Stimulated activated CD8-positive, alpha-beta memory T cell treated with anti-CD3 and anti-CD28 coated beads, Interleukin-15, amount 100 ng/mL, for 1 hour (primary cell): ENCODE measurements around the gene GRB10.
"Not testable (repeated sequence)": the region's sequence is repeated elsewhere in the genome, so short reads cannot be mapped to it uniquely, and the experiment has no call there.

ENCODE experiments used
- DNase-seq: peaks from one replicate; pipeline ENCODE4 v3.0.0-alpha.2; 2020; ENCODE audit warnings: low read depth

GRB10 gene

DNA sequence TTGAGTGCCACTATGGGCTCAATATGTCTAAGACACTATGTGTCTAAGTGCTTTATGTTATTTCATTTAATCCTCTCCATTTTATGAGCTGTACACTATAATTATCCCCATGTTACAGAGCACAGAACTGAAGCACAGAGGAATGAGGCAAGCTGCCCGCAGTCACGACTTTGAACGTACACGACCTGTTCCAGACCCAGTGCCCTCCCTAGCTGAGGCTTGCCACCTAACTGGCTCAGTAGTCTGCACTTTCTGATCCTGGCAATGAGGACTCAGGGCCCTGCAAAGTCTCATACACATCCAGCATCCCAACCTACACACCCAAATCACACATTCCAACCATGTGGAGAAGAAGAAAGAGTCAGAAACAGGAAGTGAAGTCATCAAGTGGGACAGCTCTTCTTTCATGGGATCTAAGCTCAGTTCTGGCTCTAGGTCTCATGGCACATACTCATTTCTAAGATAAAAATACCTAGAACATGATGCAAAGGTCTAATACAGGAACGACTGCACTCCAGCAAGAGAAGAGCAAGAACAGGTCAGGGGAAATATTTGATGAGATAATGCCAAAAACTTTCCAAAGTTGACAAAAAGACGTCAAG is 175.1 kb downstream of the GRB10 start:
- DNase-seq: no peak

DNA sequence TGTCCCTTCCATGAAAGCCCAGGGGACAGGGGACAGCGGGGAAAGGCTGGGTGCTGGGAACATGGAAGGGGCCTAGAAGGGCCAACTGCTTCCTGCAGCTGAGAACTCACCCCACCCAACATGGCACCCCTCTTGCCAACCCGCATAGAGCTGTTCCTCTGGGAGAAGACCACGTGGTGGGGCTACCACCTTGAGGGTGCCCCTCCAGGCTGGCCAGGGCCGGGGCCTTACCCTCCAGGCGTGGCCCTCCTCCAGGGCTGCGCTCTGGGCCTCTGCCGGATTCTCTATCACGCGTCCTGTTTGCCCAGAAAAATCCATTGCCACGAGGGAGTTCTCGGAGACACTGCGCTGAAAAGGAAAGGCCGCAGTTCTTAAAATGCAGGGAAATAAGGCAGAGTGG is 177.6 kb downstream of the GRB10 start:
- no peak for DNase-seq

- no peak for DNase-seq
Observed at GRCh38 chr7:50603287-50603686, 179.4 kb downstream of the GRB10 start.

- no peak for DNase-seq
Observed at GRCh38 chr7:50599385-50599784, 183.3 kb downstream of the GRB10 start.

DNA sequence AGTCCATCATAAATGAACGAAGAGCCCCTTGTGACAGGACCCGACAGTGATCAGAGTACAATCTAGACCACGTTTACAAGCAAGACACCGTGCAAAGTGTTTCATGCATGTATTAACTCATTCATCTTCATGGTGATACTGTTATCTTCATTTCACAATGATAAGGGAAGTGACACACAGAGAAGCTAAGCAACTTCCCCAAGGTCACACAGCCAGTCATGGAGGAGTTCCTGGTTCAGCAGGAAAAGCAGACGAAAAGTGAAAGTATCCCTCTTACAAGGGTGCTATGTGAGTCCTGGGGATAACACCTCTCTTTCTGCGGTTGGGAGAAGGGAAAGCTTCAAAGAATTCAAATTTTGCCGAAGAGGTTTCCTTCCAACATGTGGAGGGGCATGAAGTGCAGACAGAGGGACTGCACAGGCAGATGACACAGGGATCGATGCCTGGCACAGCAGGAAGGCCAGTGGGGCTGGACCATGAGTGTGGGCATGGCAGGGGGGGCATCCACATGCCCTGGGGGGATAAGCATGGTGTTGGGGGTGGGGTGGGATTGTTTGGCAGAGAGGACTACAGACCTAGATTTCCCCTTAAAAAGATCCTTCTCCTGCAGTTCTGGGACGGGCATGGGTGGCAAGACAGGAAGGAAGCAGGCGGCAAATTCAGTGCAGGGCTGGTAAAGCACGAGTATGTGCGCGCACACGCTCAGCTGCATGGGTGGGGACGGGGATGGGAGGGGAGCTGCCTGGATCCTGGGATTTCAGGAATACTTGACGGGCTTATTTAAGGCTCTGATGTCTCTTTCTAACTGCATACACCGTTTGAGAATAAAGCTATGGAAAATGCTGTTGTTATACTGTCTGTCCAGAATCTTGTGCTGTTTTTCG is 184.0 kb downstream of the GRB10 start:
- DNase-seq: no peak

DNA sequence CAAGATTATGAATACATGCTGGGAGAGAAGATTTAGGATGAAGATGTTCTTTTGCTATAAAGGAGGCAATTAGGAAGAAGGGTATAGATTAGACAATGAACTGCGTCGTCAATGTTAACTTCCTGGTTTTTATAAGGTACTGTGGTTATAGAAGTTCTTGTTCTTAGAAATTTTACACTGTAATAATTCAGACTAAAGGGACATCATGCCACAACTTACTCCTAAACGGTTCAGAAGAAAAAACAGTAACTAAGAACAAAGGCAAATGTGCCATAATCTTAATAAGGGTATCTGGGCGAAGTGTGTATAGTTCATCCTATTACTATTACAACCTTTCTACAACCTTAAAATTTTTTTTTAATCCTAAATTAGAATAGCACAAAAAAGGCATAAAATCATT is 186.2 kb downstream of the GRB10 start:
- DNase-seq: no peak

DNA sequence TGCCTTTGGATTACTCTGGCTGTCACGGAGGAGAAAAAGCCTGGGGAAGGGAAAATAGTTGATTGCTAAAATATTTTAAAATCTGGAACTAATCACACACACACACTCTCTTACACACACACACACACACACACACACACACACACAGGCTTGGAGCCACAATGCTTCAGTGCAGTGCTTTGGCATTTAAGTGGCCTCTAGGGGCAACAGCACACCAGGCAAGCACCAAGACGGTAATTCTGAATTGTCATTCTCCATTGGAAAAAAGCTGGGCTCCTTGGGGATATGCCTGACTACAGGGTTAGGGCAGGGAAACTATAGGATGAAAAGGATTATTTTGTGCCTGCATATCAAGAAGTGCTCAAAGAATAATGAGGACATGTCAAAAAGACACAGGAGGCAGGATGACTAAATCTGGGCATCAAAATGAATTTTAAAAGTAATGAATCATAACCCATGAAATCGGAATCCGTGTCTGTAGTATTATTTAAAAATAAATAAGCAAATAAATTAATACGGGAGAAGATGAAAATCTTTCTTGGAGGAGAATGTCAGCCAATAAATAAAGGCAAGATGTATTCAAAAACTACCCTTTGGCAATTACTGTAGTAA is 187.1 kb downstream of the GRB10 start:
- DNase-seq: no peak

GRCh38 chr7:50594734-50595485 is 187.8 kb downstream of the GRB10 start:
- DNase-seq: no peak

DNA sequence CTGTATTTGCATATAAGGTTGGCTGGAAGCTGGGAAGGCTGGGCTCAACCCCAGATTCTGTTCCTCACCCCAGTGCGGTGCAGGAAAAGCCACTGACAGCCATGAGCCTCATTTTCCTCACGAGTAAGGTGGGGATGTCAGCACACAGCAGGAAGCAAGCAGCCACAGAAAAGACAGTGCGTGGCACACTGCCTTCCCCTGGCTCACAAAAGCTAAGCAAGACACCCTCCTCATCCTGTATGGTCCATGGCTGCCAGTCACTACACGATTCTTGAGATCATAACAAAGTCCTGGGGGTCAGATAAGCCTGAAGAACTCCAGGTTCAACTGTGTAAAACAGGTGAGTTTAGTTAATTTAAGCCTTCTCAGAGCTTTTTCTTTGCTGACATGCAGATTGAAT is 188.6 kb downstream of the GRB10 start:
- no peak for DNase-seq

- no peak for DNase-seq
Observed at GRCh38 chr7:50592940-50593339, 189.8 kb downstream of the GRB10 start.

GRCh38 chr7:50591480-50592438 is 190.9 kb downstream of the GRB10 start:
- no peak for DNase-seq

GRCh38 chr7:50591098-50591479 is 191.6 kb downstream of the GRB10 start:
- DNase-seq: no peak

DNA sequence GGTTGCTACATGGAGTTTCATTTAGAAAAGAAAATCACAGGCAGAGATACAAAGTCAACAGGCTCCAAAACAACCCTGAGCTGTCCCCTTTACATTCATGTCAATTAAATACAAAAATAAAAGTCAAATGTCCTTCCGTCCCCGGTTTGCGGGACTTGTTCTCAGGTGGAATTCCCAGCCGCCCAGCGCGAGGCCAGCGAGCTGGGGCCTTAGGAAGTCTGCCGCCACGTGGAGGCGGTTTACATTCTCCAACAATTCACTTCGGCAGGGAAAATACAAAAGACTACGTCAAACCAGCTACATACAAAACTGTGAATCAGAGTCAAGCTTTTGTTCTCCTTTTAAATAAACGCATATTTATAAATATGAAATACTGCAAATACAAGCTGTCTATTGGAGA is 192.2 kb downstream of the GRB10 start:
- DNase-seq: no peak

DNA sequence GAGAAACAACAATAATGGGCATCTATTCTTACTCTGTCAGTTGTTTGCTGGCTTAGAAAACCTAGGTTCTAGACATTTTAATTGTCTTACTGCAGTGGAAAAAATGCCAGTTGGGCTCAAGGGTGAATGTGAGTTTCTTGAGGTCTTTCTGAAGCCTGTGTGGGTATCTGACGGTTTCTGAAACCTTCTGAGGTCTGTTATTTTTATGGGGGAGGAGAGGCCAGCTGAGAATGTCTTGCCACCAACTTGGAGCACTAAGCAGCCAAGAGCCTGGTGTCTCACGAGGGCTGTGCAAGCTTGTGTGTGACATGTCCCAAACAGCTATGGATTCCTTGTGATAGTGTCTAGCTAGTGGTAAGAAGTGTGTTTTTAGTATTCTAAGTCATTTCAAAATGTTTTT is 193.3 kb downstream of the GRB10 start:
- no peak for DNase-seq

GRCh38 chr7:50588937-50589336 is 193.8 kb downstream of the GRB10 start:
- DNase-seq: no peak

DNA sequence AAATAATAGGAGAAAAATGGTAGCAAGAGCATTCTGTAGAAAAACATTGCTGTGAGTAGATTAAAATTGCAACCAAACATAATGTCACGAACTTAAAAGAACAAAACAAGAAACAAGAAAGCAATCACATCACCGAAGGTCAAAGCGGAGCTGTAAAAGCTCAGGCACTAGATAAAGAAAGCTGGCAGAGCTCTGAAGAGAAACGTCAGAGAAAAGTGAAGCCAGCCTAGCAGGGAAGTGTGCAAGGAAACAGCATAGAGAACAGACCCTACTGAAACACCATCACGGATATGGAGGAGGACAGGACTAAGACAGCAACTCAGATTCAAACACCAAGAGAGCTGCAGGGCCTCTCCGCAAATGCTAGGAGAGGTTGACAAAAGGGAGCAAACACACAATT is 195.0 kb downstream of the GRB10 start:
- no peak for DNase-seq

GRCh38 chr7:50584793-50585408 is 197.8 kb downstream of the GRB10 start:
- no peak for DNase-seq

GRCh38 chr7:50584386-50584785 is 198.3 kb downstream of the GRB10 start:
- no peak for DNase-seq

DNA sequence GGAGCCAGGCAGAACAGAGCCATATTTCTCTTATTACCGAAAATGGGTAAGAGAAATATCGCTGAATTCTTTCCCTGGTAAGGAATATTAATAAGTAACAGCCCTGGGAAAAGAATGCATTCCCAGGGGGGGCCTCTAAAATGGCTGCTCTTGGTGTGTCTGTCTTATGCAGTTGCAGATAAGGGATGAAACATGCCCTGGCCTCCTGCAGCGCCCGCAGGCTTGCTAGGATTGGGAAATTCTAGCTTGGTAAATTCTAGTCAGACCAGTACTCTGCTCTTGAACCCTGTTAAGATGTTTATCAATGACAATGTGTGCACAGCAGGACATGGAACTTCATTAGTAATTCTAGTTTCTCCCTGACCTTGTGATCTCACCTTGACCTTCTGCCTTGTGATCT is 199.4 kb downstream of the GRB10 start:
- DNase-seq: not testable (repeated sequence)

GRCh38 chr7:50582271-50582670 is 200.4 kb downstream of the GRB10 start:
- DNase-seq: not testable (repeated sequence)

DNA sequence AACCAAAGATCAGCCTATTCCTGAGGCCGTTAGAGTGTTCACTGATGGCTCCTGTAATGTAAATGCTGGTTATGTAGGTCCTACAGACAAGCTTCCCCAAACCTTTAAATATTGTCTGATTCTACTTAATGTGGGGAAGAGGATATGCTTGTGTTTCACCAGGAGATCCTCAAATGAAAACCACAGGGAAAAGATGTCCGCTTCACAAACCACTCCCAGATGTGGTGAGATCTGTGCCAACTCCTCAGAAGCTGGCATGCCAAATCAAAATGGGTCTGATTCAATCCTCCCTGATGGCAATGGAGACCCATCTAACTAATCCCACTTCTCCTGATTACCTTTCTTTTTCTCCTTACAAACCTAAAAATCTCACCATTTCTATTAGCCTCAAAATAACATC is 202.0 kb downstream of the GRB10 start:
- not testable (repeated sequence) for DNase-seq
